Kidney (tissue), 14 donors: ENCODE data around the gene FBXO42. TPM values are rescaled to one million over a fixed set of nuclear protein-coding genes. Genes with fewer than 3 reads are reported as not detected.

Experiments
- DNase-seq, 5 donors: peaks; one replicate each; pipeline ENCODE4 v3.0.0-alpha.2; 2013 to 2020
- FAIRE-seq: peaks from 2 replicates; lab custom pipeline; 2012; peaks lifted over from hg19 to GRCh38; lab: Jason Lieb, UNC
- H3K27ac ChIP-seq, 2 donors: one replicate each; pipeline ENCODE4 v1.7.0; 2013; ENCODE audit warnings: low read depth in 2 of 2, low read length in 2 of 2, inconsistent platforms in 1 of 2
- H3K27me3 ChIP-seq: one replicate; pipeline ENCODE4 v1.7.1; 2013; ENCODE audit warnings: low read length, inconsistent platforms; ENCODE audit not compliant: control insufficient read depth, insufficient read depth
- H3K36me3 ChIP-seq, 3 donors: one replicate each; pipeline versions ENCODE4 v1.7.0 to v1.7.1; 2013; ENCODE audit warnings: low read length in 3 of 3, control low read depth in 1 of 3, inconsistent platforms in 1 of 3; ENCODE audit not compliant: insufficient read depth in 3 of 3, control insufficient read depth in 2 of 3
- H3K4me1 ChIP-seq, 3 donors: one replicate each; pipeline versions ENCODE4 v1.7.0 to v1.7.1; 2013; ENCODE audit warnings: low read length in 3 of 3, inconsistent platforms in 1 of 3, low read depth in 1 of 3; ENCODE audit not compliant: control insufficient read depth in 2 of 3, insufficient read depth in 2 of 3
- H3K4me3 ChIP-seq, 3 donors: one replicate each; pipeline versions ENCODE4 v1.7.0 to v1.8.1; 2013; ENCODE audit warnings: low read length in 3 of 3, control low read depth in 1 of 3, inconsistent platforms in 1 of 3
- H3K9ac ChIP-seq, 3 donors: one replicate each; pipeline versions ENCODE4 v1.7.0 to v1.7.1; 2013; ENCODE audit warnings: low read length in 3 of 3, control low read depth in 1 of 3, inconsistent platforms in 1 of 3
- H3K9me3 ChIP-seq, 3 donors: one replicate each; pipeline versions ENCODE4 v1.7.0 to v1.7.1; 2013; ENCODE audit warnings: low read length in 3 of 3, control low read depth in 1 of 3, inconsistent platforms in 1 of 3; ENCODE audit not compliant: control insufficient read depth in 2 of 3, insufficient read depth in 1 of 3
- CTCF ChIP-seq: IDR thresholded peaks from 3 replicates; pipeline ENCODE4 v1.5.1; 2012; ENCODE audit warnings: mild to moderate bottlenecking, moderate library complexity, borderline replicate concordance; ENCODE audit not compliant: insufficient read depth; ENCODE audit errors: extremely low read depth
- intact Hi-C: fragments of 100-400 bp; cut with DNase I; formaldehyde crosslinking; loops from one replicate; pipeline ENCODE4 v1.11.1; 2022
- polyA plus RNA-seq: library from polyadenylated mRNA; stranded (reverse); fragments of 350-450 nt; fragmentation: Illumina TruSeq; extraction: RNeasy Lipid Tissue Mini Kit (QIAGEN cat#74804); gene quantifications from one replicate; pipeline ENCODE4 v1.2.3, GENCODE V29; 2014; ENCODE audit warnings: low read depth, low replicate concordance; ENCODE audit not compliant: insufficient read depth
- total RNA-seq: library from RNA; stranded (reverse); fragmentation: NEBNext Ultra II Directional; extraction: Animal tissue kit (Norgen Biotek cat#: 25700); gene quantifications from one replicate; pipeline ENCODE4 v1.2.1, GENCODE V29; 2021
- donor health status: control.
- donor health status: control.
- donor health status: control.
- donor health status: control.
- donor health status: control.
- donor health status: DM: yes; HTN: yes; CAD: no.
- donor health status: Normal renal cell carcinoma (clear cell type).

FBXO42 gene
- total and polyA plus RNA-seq, 2 donors from 2014 or later, result 14.1 to 22.1 TPM

- FAIRE-seq, result no peak
- Histone ChIP-seq H3K9me3 (no peaks in the 10 kb centered on the region), H3K4me1 (peaks cover 0 to 15% (median 0%) of the 10 kb centered on the region in 3 donors), H3K27ac (no peak overlapping the region), H3K36me3 (no peaks in the 10 kb centered on the region), H3K4me3 (no peak overlapping the region), H3K27me3 (no peaks in the 10 kb centered on the region), H3K9ac (no peak overlapping the region)
- DNase-seq, result no peak
- TF ChIP-seq CTCF, result no peak
- intact Hi-C loops, result no loop called here
These were observed 141.7 kb downstream of the FBXO42 start for GRCh38 chr1:16210581-16210980.

GRCh38 chr1:16209847-16210407, 142.4 kb downstream of the FBXO42 start:
- H3K9ac ChIP-seq, result no peak overlapping the region
- intact Hi-C loops, result no loop called here
- peak in 1 of 5 donors; percentile 69 for DNase-seq

GRCh38 chr1:16209132-16209846, 143.0 kb downstream of the FBXO42 start:
- Histone ChIP-seq H3K36me3 (no peaks in the 10 kb centered on the region), H3K27me3 (no peaks in the 10 kb centered on the region), H3K4me1 (peaks cover 0 to 15% (median 0%) of the 10 kb centered on the region in 3 donors), H3K9me3 (no peaks in the 10 kb centered on the region), H3K9ac (no peak overlapping the region), H3K4me3 (no peak overlapping the region), H3K27ac (no peak overlapping the region)
- DNase-seq (no peak), FAIRE-seq (no peak)
- intact Hi-C loops, result no loop called here
- no peak for TF ChIP-seq CTCF

More at GRCh38 chr1:16209847-16210407, 142.4 kb downstream of the FBXO42 start:
- no peak for FAIRE-seq
- Histone ChIP-seq H3K4me1 (peaks cover 0 to 15% (median 0%) of the 10 kb centered on the region in 3 donors), H3K27me3 (no peaks in the 10 kb centered on the region), H3K36me3 (no peaks in the 10 kb centered on the region), H3K4me3 (no peak overlapping the region), H3K27ac (no peak overlapping the region), H3K9me3 (no peaks in the 10 kb centered on the region)
- TF ChIP-seq CTCF, result no peak
